Mucosa of stomach (tissue), 1 donor: ENCODE measurements around the gene FIBCD1.

ENCODE experiments used
- H3K27me3 ChIP-seq: one replicate; pipeline ENCODE4 v1.7.0; 2013; ENCODE audit warnings: mild to moderate bottlenecking, low read length; ENCODE audit not compliant: control insufficient read depth, insufficient read depth
- H3K36me3 ChIP-seq: one replicate; pipeline ENCODE4 v1.7.0; 2013; ENCODE audit warnings: low read length; ENCODE audit not compliant: control insufficient read depth, insufficient read depth
- H3K4me1 ChIP-seq: one replicate; pipeline ENCODE4 v1.7.0; 2013; ENCODE audit warnings: mild to moderate bottlenecking, low read length; ENCODE audit not compliant: control insufficient read depth, insufficient read depth
- H3K4me3 ChIP-seq: one replicate; pipeline ENCODE4 v1.7.0; 2013; ENCODE audit warnings: low read length
- H3K9ac ChIP-seq: one replicate; pipeline ENCODE4 v1.7.0; 2013; ENCODE audit warnings: mild to moderate bottlenecking, low read length, moderate library complexity
- H3K9me3 ChIP-seq: one replicate; pipeline ENCODE4 v1.7.0; 2013; ENCODE audit warnings: mild to moderate bottlenecking, low read length, moderate library complexity; ENCODE audit not compliant: control insufficient read depth
- donor health status: Pancreatic carcinoma.

Gene FIBCD1

GRCh38 chr9:130895481-130896232 is 43.4 kb downstream of the FIBCD1 start:
- Histone ChIP-seq H3K9ac (no peak overlapping the region), H3K4me3 (no peak overlapping the region), H3K27me3 (peaks cover 23% of the 10 kb centered on the region), H3K4me1 (peaks cover 24% of the 10 kb centered on the region), H3K9me3 (no peaks in the 10 kb centered on the region), H3K36me3 (no peaks in the 10 kb centered on the region)

- H3K36me3 ChIP-seq, result no peaks in the 10 kb centered on the region
- peaks cover 19% of the 10 kb centered on the region for H3K27me3 ChIP-seq
- H3K4me3 ChIP-seq, result no peak overlapping the region
- no peaks in the 10 kb centered on the region for H3K9me3 ChIP-seq
- peaks cover 24% of the 10 kb centered on the region for H3K4me1 ChIP-seq
- no peak overlapping the region for H3K9ac ChIP-seq
Measured at GRCh38 chr9:130895038-130895437, 44.0 kb downstream of the FIBCD1 start.

GRCh38 chr9:130894546-130894945 is 44.5 kb downstream of the FIBCD1 start:
- H3K9ac ChIP-seq, result no peak overlapping the region
- no peaks in the 10 kb centered on the region for H3K36me3 ChIP-seq
- peaks cover 24% of the 10 kb centered on the region for H3K4me1 ChIP-seq
- peaks cover 16% of the 10 kb centered on the region for H3K27me3 ChIP-seq
- no peaks in the 10 kb centered on the region for H3K9me3 ChIP-seq
- H3K4me3 ChIP-seq, result no peak overlapping the region

- H3K36me3 ChIP-seq, result no peaks in the 10 kb centered on the region
- no peak overlapping the region for H3K4me3 ChIP-seq
- peaks cover 13% of the 10 kb centered on the region for H3K27me3 ChIP-seq
- H3K9me3 ChIP-seq, result no peaks in the 10 kb centered on the region
- no peak overlapping the region for H3K9ac ChIP-seq
- peaks cover 24% of the 10 kb centered on the region for H3K4me1 ChIP-seq
Measured at GRCh38 chr9:130893341-130894101, 45.5 kb downstream of the FIBCD1 start.

GRCh38 chr9:130892477-130893304 is 46.4 kb downstream of the FIBCD1 start:
- Histone ChIP-seq H3K27me3 (peaks cover 9% of the 10 kb centered on the region), H3K4me3 (no peak overlapping the region), H3K9me3 (no peaks in the 10 kb centered on the region), H3K4me1 (peaks cover 20% of the 10 kb centered on the region), H3K9ac (no peak overlapping the region), H3K36me3 (no peaks in the 10 kb centered on the region)

- H3K9me3 ChIP-seq, result no peaks in the 10 kb centered on the region
- no peak overlapping the region for H3K4me3 ChIP-seq
- peaks cover 20% of the 10 kb centered on the region for H3K4me1 ChIP-seq
- H3K36me3 ChIP-seq, result no peaks in the 10 kb centered on the region
- peaks cover 7% of the 10 kb centered on the region for H3K27me3 ChIP-seq
- H3K9ac ChIP-seq, result no peak overlapping the region
Measured at GRCh38 chr9:130891688-130892476, 47.2 kb downstream of the FIBCD1 start.

GRCh38 chr9:130890870-130891687 is 48.0 kb downstream of the FIBCD1 start:
- Histone ChIP-seq H3K9ac (no peak overlapping the region), H3K9me3 (no peaks in the 10 kb centered on the region), H3K36me3 (no peaks in the 10 kb centered on the region), H3K27me3 (peaks cover 7% of the 10 kb centered on the region), H3K4me3 (no peak overlapping the region), H3K4me1 (peaks cover 20% of the 10 kb centered on the region)

GRCh38 chr9:130890124-130890523 is 48.9 kb downstream of the FIBCD1 start:
- H3K9ac ChIP-seq, result no peak overlapping the region
- H3K36me3 ChIP-seq, result no peaks in the 10 kb centered on the region
- peaks cover 16% of the 10 kb centered on the region for H3K4me1 ChIP-seq
- H3K4me3 ChIP-seq, result no peak overlapping the region
- H3K9me3 ChIP-seq, result no peaks in the 10 kb centered on the region
- H3K27me3 ChIP-seq, result peaks cover under 1% of the 10 kb centered on the region

- H3K4me3 ChIP-seq, result no peak overlapping the region
- H3K4me1 ChIP-seq, result no peaks in the 10 kb centered on the region
- peaks cover 6% of the 10 kb centered on the region for H3K36me3 ChIP-seq
- H3K27me3 ChIP-seq, result no peaks in the 10 kb centered on the region
- H3K9ac ChIP-seq, result no peak overlapping the region
- H3K9me3 ChIP-seq, result no peaks in the 10 kb centered on the region
Measured at GRCh38 chr9:130888146-130888885, 50.7 kb downstream of the FIBCD1 start.

- H3K9me3 ChIP-seq, result no peaks in the 10 kb centered on the region
- H3K4me1 ChIP-seq, result no peaks in the 10 kb centered on the region
- H3K9ac ChIP-seq, result no peak overlapping the region
- H3K27me3 ChIP-seq, result no peaks in the 10 kb centered on the region
- H3K36me3 ChIP-seq, result peaks cover 6% of the 10 kb centered on the region
- H3K4me3 ChIP-seq, result no peak overlapping the region
Measured at GRCh38 chr9:130887494-130888144, 51.4 kb downstream of the FIBCD1 start.
